HepG2 (cell line): ENCODE data around the gene TWF1. TPM values are rescaled to one million over a fixed set of nuclear protein-coding genes. Genes with fewer than 3 reads are reported as not detected.

Experiments
- GFI1 ChIP-seq: sonication (generic); formaldehyde crosslinking; IDR thresholded peaks from 2 replicates; pipeline ENCODE4 v1.5.0; 2020; ENCODE audit warnings: missing genetic modification reagents, mild to moderate bottlenecking, borderline replicate concordance
- HDAC1 ChIP-seq: sonication (generic); formaldehyde crosslinking; IDR thresholded peaks from 2 replicates; pipeline ENCODE4 v1.5.1; 2020; ENCODE audit warnings: mild to moderate bottlenecking, missing genetic modification reagents
- MAFK ChIP-seq, 2 experiments: IDR thresholded peaks in 1 of 2; conservative IDR thresholded peaks in 1 of 2; 2 replicates each; pipeline ENCODE4 v1.6.1; 2011; ENCODE audit warnings: improper control_type of control experiment in 2 of 2, low read length in 2 of 2
- NCOA2 ChIP-seq: sonication (generic); formaldehyde crosslinking; IDR thresholded peaks from 2 replicates; pipeline ENCODE4 v1.8.0; 2022; ENCODE audit warnings: inconsistent platforms
- PPARG ChIP-seq: conservative IDR thresholded peaks from 2 replicates; pipeline ENCODE4 v1.6.1; 2016; ENCODE audit warnings: missing biosample characterization, missing genetic modification reagents
- SALL2 ChIP-seq: sonication (generic); formaldehyde crosslinking; IDR thresholded peaks from 2 replicates; pipeline ENCODE4 v1.8.1; 2023; ENCODE audit warnings: mild to moderate bottlenecking, missing genetic modification reagents, inconsistent platforms
- SRSF9 ChIP-seq: fragments of 200-400 bp; formaldehyde crosslinking; IDR thresholded peaks from 2 replicates; pipeline ENCODE4 v1.6.1; 2018; ENCODE audit warnings: borderline replicate concordance, mild to moderate bottlenecking, low read depth, low read length; ENCODE audit not compliant: insufficient read depth, poor library complexity, severe bottlenecking
- TP53 ChIP-seq: sonication (generic); formaldehyde crosslinking; conservative IDR thresholded peaks from 2 replicates; pipeline ENCODE4 v1.4.0; 2020; ENCODE audit warnings: missing genetic modification reagents
- ZNF24 ChIP-seq: fragments of 450-650 bp; IDR thresholded peaks from 2 replicates; pipeline ENCODE4 v1.6.1; 2017; ENCODE audit warnings: antibody characterized with exemption, mild to moderate bottlenecking
- ZNF263 ChIP-seq: sonication (generic); formaldehyde crosslinking; IDR thresholded peaks from 2 replicates; pipeline ENCODE4 v1.4.0; 2020; ENCODE audit warnings: missing genetic modification reagents
- polyA plus RNA-seq, 8 experiments: library from polyadenylated mRNA; depleted of rRNA in 3 of 8; stranded (reverse) in 7 of 8; unstranded in 1 of 8; fragments of >200 nt; fragmentation: Illumina TruSeq in 4 of 8; extraction: Trizol in 4 of 8; gene quantifications; 2 replicates each; pipeline versions ENCODE4 v1.2.1 to v1.2.3, GENCODE V29; 2011 to 2016; ENCODE audit warnings: low read depth in 4 of 8, missing spikeins in 1 of 8, mixed read lengths in 1 of 8; ENCODE audit not compliant: insufficient read depth in 1 of 8
- total RNA-seq, 5 experiments: library from RNA; depleted of rRNA; stranded (reverse); fragments of >200 nt; fragmentation: Illumina TruSeq; extraction: Trizol; gene quantifications; 2 replicates each; pipeline ENCODE4 v1.2.3, GENCODE V29; 2016; ENCODE audit warnings: low read depth in 1 of 5
- TF ChIP-seq, protein P1 (sequence below): sonication (generic); formaldehyde crosslinking; IDR thresholded peaks from one replicate; pipeline ENCODE4 v1.5.1; 2020; ENCODE audit warnings: mild to moderate bottlenecking, missing genetic modification reagents; ENCODE audit errors: not compliant biosample characterization
- TF ChIP-seq, protein P2 (sequence below): sonication (generic); formaldehyde crosslinking; IDR thresholded peaks from 2 replicates; pipeline ENCODE4 v1.5.1; 2020; ENCODE audit warnings: mild to moderate bottlenecking, missing genetic modification reagents, borderline replicate concordance
- TF ChIP-seq, protein P3 (sequence below): sonication (generic); formaldehyde crosslinking; IDR thresholded peaks from 2 replicates; pipeline ENCODE4 v1.5.0; 2020; ENCODE audit warnings: missing genetic modification reagents

TWF1 gene
- total and polyA plus RNA-seq, 2 of the 13 experiments (the other 11 are each of a cell fraction or from before 2014, with no cell fraction given) = 32.3 to 85.5 TPM

DNA sequence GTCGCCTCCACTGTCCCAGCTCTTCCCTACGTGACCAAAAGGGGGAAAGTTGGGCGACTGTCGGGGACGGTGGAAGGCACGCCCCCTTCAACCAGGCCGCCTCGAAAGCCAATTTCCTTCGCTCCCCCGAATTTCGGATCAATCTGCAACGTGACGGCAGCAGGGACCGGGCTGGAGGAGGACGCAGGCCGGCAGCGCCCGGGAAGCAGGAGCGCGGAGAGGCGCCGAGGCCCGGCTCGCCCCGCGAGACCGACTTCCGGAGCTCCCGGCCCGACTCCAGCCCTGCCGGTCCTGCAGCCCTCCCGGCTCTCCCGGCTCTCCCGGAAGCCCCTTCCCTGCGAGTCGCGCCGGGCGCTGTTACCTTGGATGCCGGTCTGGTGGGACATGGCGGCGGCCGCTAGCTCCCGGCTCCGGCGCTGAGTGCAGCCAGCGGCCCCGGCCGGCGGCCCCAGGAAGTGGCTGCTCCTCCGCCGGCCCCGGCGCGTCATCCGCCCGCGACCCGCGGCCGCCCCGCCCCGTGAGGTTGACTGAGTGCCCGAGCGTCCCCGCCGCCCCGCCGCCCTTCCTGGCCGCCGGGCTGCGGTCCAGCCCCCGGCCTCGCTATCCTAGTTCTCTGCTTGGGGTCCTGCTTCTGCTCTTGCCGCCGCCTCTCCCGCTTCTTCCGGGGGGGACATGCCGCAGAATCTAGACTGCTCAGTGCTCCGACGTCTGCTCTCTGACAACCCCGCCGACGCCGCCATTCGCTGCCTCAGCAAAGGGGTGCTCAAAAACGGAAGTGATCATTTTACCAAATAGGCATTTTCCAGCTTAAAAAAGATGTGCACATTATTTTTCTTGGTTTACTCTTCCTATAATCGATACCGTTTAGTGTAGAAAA is at the start of gene TWF1 (continued):
- TF ChIP-seq, protein P1, sequence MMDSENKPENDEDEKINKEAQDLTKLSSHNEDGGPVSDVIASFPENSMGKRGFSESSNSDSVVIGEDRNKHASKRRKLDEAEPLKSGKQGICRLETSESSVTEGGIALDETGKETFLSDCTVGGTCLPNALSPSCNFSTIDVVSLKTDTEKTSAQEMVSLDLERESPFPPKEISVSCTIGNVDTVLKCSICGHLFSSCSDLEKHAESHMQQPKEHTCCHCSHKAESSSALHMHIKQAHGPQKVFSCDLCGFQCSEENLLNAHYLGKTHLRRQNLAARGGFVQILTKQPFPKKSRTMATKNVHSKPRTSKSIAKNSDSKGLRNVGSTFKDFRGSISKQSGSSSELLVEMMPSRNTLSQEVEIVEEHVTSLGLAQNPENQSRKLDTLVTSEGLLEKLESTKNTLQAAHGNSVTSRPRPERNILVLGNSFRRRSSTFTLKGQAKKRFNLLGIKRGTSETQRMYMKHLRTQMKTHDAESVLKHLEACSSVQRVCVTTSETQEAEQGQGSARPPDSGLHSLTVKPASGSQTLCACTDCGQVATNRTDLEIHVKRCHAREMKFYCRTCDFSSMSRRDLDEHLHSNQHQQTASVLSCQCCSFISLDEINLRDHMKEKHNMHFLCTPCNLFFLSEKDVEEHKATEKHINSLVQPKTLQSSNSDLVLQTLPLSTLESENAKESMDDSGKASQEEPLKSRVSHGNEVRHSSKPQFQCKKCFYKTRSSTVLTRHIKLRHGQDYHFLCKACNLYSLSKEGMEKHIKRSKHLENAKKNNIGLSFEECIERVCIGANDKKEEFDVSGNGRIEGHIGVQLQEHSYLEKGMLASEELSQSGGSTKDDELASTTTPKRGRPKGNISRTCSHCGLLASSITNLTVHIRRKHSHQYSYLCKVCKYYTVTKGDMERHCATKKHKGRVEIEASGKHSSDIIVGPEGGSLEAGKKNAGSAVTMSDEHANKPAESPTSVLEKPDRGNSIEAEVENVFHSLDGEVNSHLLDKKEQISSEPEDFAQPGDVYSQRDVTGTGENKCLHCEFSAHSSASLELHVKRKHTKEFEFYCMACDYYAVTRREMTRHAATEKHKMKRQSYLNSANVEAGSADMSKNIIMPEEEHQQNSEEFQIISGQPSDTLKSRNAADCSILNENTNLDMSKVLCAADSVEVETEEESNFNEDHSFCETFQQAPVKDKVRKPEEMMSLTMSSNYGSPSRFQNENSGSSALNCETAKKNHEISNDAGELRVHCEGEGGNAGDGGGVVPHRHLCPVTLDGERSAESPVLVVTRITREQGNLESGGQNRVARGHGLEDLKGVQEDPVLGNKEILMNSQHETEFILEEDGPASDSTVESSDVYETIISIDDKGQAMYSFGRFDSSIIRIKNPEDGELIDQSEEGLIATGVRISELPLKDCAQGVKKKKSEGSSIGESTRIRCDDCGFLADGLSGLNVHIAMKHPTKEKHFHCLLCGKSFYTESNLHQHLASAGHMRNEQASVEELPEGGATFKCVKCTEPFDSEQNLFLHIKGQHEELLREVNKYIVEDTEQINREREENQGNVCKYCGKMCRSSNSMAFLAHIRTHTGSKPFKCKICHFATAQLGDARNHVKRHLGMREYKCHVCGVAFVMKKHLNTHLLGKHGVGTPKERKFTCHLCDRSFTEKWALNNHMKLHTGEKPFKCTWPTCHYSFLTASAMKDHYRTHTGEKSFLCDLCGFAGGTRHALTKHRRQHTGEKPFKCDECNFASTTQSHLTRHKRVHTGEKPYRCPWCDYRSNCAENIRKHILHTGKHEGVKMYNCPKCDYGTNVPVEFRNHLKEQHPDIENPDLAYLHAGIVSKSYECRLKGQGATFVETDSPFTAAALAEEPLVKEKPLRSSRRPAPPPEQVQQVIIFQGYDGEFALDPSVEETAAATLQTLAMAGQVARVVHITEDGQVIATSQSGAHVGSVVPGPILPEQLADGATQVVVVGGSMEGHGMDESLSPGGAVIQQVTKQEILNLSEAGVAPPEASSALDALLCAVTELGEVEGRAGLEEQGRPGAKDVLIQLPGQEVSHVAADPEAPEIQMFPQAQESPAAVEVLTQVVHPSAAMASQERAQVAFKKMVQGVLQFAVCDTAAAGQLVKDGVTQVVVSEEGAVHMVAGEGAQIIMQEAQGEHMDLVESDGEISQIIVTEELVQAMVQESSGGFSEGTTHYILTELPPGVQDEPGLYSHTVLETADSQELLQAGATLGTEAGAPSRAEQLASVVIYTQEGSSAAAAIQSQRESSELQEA (CRISPR knock-in tag) = peak; percentile 60
- TF ChIP-seq MAFK (conservative IDR thresholded peaks at IDR 0.05 in 1 of 2, IDR thresholded peaks at IDR 0.05 in 1 of 2; ENCODE audit: low read length in 2 of 2) (peak; percentile 58 to 62), NCOA2 (CRISPR knock-in tag) (no peak), TP53 (CRISPR knock-in tag) (no peak), PPARG (CRISPR knock-in tag) (no peak), GFI1 (no peak; the same call in 1 of the 2 replicates), SRSF9 (no peak), ZNF24 (no peak), HDAC1 (peak; percentile 73), SALL2 (CRISPR knock-in tag) (peak; percentile 35; the same call in 1 of the 2 replicates), ZNF263 (CRISPR knock-in tag) (0 out of 2 replicates have a peak, but pooled peaks have one; percentile 10)
- TF ChIP-seq, protein P2, sequence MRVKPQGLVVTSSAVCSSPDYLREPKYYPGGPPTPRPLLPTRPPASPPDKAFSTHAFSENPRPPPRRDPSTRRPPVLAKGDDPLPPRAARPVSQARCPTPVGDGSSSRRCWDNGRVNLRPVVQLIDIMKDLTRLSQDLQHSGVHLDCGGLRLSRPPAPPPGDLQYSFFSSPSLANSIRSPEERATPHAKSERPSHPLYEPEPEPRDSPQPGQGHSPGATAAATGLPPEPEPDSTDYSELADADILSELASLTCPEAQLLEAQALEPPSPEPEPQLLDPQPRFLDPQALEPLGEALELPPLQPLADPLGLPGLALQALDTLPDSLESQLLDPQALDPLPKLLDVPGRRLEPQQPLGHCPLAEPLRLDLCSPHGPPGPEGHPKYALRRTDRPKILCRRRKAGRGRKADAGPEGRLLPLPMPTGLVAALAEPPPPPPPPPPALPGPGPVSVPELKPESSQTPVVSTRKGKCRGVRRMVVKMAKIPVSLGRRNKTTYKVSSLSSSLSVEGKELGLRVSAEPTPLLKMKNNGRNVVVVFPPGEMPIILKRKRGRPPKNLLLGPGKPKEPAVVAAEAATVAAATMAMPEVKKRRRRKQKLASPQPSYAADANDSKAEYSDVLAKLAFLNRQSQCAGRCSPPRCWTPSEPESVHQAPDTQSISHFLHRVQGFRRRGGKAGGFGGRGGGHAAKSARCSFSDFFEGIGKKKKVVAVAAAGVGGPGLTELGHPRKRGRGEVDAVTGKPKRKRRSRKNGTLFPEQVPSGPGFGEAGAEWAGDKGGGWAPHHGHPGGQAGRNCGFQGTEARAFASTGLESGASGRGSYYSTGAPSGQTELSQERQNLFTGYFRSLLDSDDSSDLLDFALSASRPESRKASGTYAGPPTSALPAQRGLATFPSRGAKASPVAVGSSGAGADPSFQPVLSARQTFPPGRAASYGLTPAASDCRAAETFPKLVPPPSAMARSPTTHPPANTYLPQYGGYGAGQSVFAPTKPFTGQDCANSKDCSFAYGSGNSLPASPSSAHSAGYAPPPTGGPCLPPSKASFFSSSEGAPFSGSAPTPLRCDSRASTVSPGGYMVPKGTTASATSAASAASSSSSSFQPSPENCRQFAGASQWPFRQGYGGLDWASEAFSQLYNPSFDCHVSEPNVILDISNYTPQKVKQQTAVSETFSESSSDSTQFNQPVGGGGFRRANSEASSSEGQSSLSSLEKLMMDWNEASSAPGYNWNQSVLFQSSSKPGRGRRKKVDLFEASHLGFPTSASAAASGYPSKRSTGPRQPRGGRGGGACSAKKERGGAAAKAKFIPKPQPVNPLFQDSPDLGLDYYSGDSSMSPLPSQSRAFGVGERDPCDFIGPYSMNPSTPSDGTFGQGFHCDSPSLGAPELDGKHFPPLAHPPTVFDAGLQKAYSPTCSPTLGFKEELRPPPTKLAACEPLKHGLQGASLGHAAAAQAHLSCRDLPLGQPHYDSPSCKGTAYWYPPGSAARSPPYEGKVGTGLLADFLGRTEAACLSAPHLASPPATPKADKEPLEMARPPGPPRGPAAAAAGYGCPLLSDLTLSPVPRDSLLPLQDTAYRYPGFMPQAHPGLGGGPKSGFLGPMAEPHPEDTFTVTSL (CRISPR knock-in tag) = no peak
- TF ChIP-seq, protein P3, sequence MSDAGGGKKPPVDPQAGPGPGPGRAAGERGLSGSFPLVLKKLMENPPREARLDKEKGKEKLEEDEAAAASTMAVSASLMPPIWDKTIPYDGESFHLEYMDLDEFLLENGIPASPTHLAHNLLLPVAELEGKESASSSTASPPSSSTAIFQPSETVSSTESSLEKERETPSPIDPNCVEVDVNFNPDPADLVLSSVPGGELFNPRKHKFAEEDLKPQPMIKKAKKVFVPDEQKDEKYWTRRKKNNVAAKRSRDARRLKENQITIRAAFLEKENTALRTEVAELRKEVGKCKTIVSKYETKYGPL (CRISPR knock-in tag) = no peak
